ENCODE measurements around the gene IFIT1. TPM values are rescaled to one million over a fixed set of nuclear protein-coding genes. Genes with fewer than 3 reads are reported as not detected.
"Not testable (repeated sequence)": the region's sequence is repeated elsewhere in the genome, so short reads cannot be mapped to it uniquely, and the experiment has no call there.

The IFIT1 gene
- total RNA-seq, 5 donors from 2014 or later (not counting 1 experiment from before 2014, with no cell fraction given) = 1.7 to 5.5 (median 3.0) TPM

GRCh38 chr10:89347701-89348457 is 44.5 kb upstream of the IFIT1 start:
- Mint-ChIP-seq H3K9me3 (no peaks in the 10 kb centered on the region), H3K27me3 (peaks cover 0 to under 1% of the 10 kb centered on the region in 2 donors), H3K4me1 (peaks cover 5 to 29% (median 16%) of the 10 kb centered on the region in 3 donors), H3K36me3 (no peaks in the 10 kb centered on the region), H3K4me3 (no peak overlapping the region), H3K27ac (no peak overlapping the region)
- Histone ChIP-seq H3K4me3 (ENCODE audit: control insufficient read depth in 1 of 2, extremely low read depth in 1 of 2, low read length in 1 of 2) (no peak overlapping the region), H3K9me3 (no peaks in the 10 kb centered on the region), H3K4me1 (ENCODE audit: control insufficient read depth in 1 of 2, extremely low read depth in 1 of 2, insufficient read depth in 2 of 2, low read length in 2 of 2) (no peaks in the 10 kb centered on the region), H3K27ac (ENCODE audit: low read length) (no peak overlapping the region), H3K27me3 (replicated peaks in 1 of 2; ENCODE audit: control insufficient read depth in 2 of 2, extremely low read depth in 1 of 2, insufficient read depth in 2 of 2, low read length in 1 of 2) (no peaks in the 10 kb centered on the region), H3K36me3 (ENCODE audit: control insufficient read depth in 2 of 2, extremely low read depth in 1 of 2, insufficient read depth in 1 of 2, low read length in 1 of 2) (no peaks in the 10 kb centered on the region)
- WGBS (ENCODE audit: insufficient coverage) = 86% methylated on average over 2 of the region's 7 CpGs
- CTCF ChIA-PET = interaction anchor here in 1 of 2 donors (0.5 kb wide), 1 partner anchor 99 kb away, joined by 3 read pairs; no protein-coding TSS in a partner anchor
- DNase-seq (no peak), ATAC-seq (replicated peaks in 1 of 4) (no peak)
- POLR2A ChIA-PET = no interaction called here

GRCh38 chr10:89348481-89348880 is 43.9 kb upstream of the IFIT1 start:
- Histone ChIP-seq H3K4me3 (ENCODE audit: control insufficient read depth in 1 of 2, extremely low read depth in 1 of 2, low read length in 1 of 2) (no peak overlapping the region), H3K4me1 (ENCODE audit: control insufficient read depth in 1 of 2, extremely low read depth in 1 of 2, insufficient read depth in 2 of 2, low read length in 2 of 2) (no peaks in the 10 kb centered on the region), H3K9me3 (no peaks in the 10 kb centered on the region), H3K27me3 (replicated peaks in 1 of 2; ENCODE audit: control insufficient read depth in 2 of 2, extremely low read depth in 1 of 2, insufficient read depth in 2 of 2, low read length in 1 of 2) (no peaks in the 10 kb centered on the region), H3K36me3 (ENCODE audit: control insufficient read depth in 2 of 2, extremely low read depth in 1 of 2, insufficient read depth in 1 of 2, low read length in 1 of 2) (no peaks in the 10 kb centered on the region), H3K27ac (ENCODE audit: low read length) (no peak overlapping the region)
- Mint-ChIP-seq H3K36me3 (peaks cover 3% of the 10 kb centered on the region), H3K27ac (no peak overlapping the region), H3K4me3 (no peak overlapping the region), H3K27me3 (peaks cover 2 to 5% of the 10 kb centered on the region in 2 donors), H3K9me3 (no peaks in the 10 kb centered on the region), H3K4me1 (peaks cover 5 to 29% (median 16%) of the 10 kb centered on the region in 3 donors)
- CTCF ChIA-PET = interaction anchor here in 1 of 2 donors (1.4 kb wide), 1 partner anchor 21 kb away, joined by 4 read pairs; no protein-coding TSS in a partner anchor
- DNase-seq (no peak), ATAC-seq (replicated peaks in 1 of 4) (no peak)
- POLR2A ChIA-PET = no interaction called here
- WGBS (ENCODE audit: insufficient coverage) = 88% methylated on average over 3 of the region's 5 CpGs

GRCh38 chr10:89348975-89349374 is 43.4 kb upstream of the IFIT1 start:
- no peak overlapping the region for H3K27ac ChIP-seq (ENCODE audit: low read length)
- POLR2A ChIA-PET = no interaction called here

GRCh38 chr10:89350631-89351315 is 41.6 kb upstream of the IFIT1 start:
- H3K36me3 Mint-ChIP-seq; H3K36me3 ChIP-seq (ENCODE audit: control insufficient read depth in 2 of 2, extremely low read depth in 1 of 2, insufficient read depth in 1 of 2, low read length in 1 of 2); H3K4me1 ChIP-seq (ENCODE audit: control insufficient read depth in 1 of 2, extremely low read depth in 1 of 2, insufficient read depth in 2 of 2, low read length in 2 of 2); DNase-seq; H3K9me3 Mint-ChIP-seq; H3K4me3 ChIP-seq (ENCODE audit: control insufficient read depth in 1 of 2, extremely low read depth in 1 of 2, low read length in 1 of 2); ATAC-seq (replicated peaks in 1 of 4); H3K27ac ChIP-seq (ENCODE audit: low read length); H3K27me3 Mint-ChIP-seq; H3K27me3 ChIP-seq (replicated peaks in 1 of 2; ENCODE audit: control insufficient read depth in 2 of 2, extremely low read depth in 1 of 2, insufficient read depth in 2 of 2, low read length in 1 of 2); POLR2A ChIA-PET; H3K9me3 ChIP-seq; H3K4me3 Mint-ChIP-seq: not testable (repeated sequence)
- CTCF ChIA-PET = interaction anchor here in 1 of 2 donors (1.1 kb wide), 1 partner anchor 19 kb away, joined by 3 read pairs; no protein-coding TSS in a partner anchor
- 68% methylated on average over 2 of the region's 7 CpGs for WGBS (ENCODE audit: insufficient coverage)
- Mint-ChIP-seq H3K27ac (peak overlapping the region in 1 of 2 donors; percentile 24), H3K4me1 (peaks cover 5 to 29% (median 16%) of the 10 kb centered on the region in 3 donors)

More at GRCh38 chr10:89348975-89349374, 43.4 kb upstream of the IFIT1 start:
- Mint-ChIP-seq H3K27me3 (peaks cover 2 to 5% of the 10 kb centered on the region in 2 donors), H3K36me3 (peaks cover 5% of the 10 kb centered on the region), H3K4me3 (no peak overlapping the region), H3K27ac (no peak overlapping the region), H3K9me3 (no peaks in the 10 kb centered on the region), H3K4me1 (peaks cover 5 to 29% (median 16%) of the 10 kb centered on the region in 3 donors)
- no CpG with 5 or more reads among the region's 2 CpGs for WGBS (ENCODE audit: insufficient coverage)
- CTCF ChIA-PET = interaction anchor here in 1 of 2 donors (1.4 kb wide), 1 partner anchor 21 kb away, joined by 4 read pairs; no protein-coding TSS in a partner anchor
- DNase-seq (no peak), ATAC-seq (replicated peaks in 1 of 4) (no peak)
- H3K27me3 ChIP-seq (replicated peaks in 1 of 2; ENCODE audit: control insufficient read depth in 2 of 2, extremely low read depth in 1 of 2, insufficient read depth in 2 of 2, low read length in 1 of 2) = no peaks in the 10 kb centered on the region
- no peak overlapping the region for H3K4me3 ChIP-seq (ENCODE audit: control insufficient read depth in 1 of 2, extremely low read depth in 1 of 2, low read length in 1 of 2)
- H3K36me3 ChIP-seq (ENCODE audit: control insufficient read depth in 2 of 2, extremely low read depth in 1 of 2, insufficient read depth in 1 of 2, low read length in 1 of 2) = no peaks in the 10 kb centered on the region
- no peaks in the 10 kb centered on the region for H3K9me3 ChIP-seq
- no peaks in the 10 kb centered on the region for H3K4me1 ChIP-seq (ENCODE audit: control insufficient read depth in 1 of 2, extremely low read depth in 1 of 2, insufficient read depth in 2 of 2, low read length in 2 of 2)

- no peak for ATAC-seq (replicated peaks in 1 of 4)
- Histone ChIP-seq H3K36me3 (ENCODE audit: control insufficient read depth in 2 of 2, extremely low read depth in 1 of 2, insufficient read depth in 1 of 2, low read length in 1 of 2) (no peaks in the 10 kb centered on the region), H3K9me3 (no peaks in the 10 kb centered on the region), H3K27ac (ENCODE audit: low read length) (no peak overlapping the region), H3K4me1 (ENCODE audit: control insufficient read depth in 1 of 2, extremely low read depth in 1 of 2, insufficient read depth in 2 of 2, low read length in 2 of 2) (no peaks in the 10 kb centered on the region), H3K27me3 (replicated peaks in 1 of 2; ENCODE audit: control insufficient read depth in 2 of 2, extremely low read depth in 1 of 2, insufficient read depth in 2 of 2, low read length in 1 of 2) (peaks cover 0 to 2% of the 10 kb centered on the region in 2 experiments), H3K4me3 (ENCODE audit: control insufficient read depth in 1 of 2, extremely low read depth in 1 of 2, low read length in 1 of 2) (no peak overlapping the region)
- DNase-seq = no peak
- peaks cover 8% of the 10 kb centered on the region for H3K36me3 Mint-ChIP-seq
- no peak overlapping the region for H3K27ac Mint-ChIP-seq
- H3K4me3 Mint-ChIP-seq = no peak overlapping the region
- 71% methylated on average over 1 of the region's 1 CpG for WGBS (ENCODE audit: insufficient coverage)
- H3K9me3 Mint-ChIP-seq = no peaks in the 10 kb centered on the region
- H3K4me1 Mint-ChIP-seq = peaks cover 5 to 29% (median 16%) of the 10 kb centered on the region in 3 donors
- H3K27me3 Mint-ChIP-seq = peaks cover 2 to 5% of the 10 kb centered on the region in 2 donors
- CTCF ChIA-PET = interaction anchor here in 1 of 2 donors (1.1 kb wide), 1 partner anchor 18 kb away, joined by 3 read pairs; no protein-coding TSS in a partner anchor
- POLR2A ChIA-PET = no interaction called here
Observed at GRCh38 chr10:89351412-89351779, 41.0 kb upstream of the IFIT1 start.

GRCh38 chr10:89351780-89352597 is 40.4 kb upstream of the IFIT1 start:
- Mint-ChIP-seq H3K27ac (no peak overlapping the region), H3K9me3 (no peaks in the 10 kb centered on the region), H3K4me1 (peaks cover 5 to 29% (median 16%) of the 10 kb centered on the region in 3 donors), H3K27me3 (peaks cover 2 to 5% of the 10 kb centered on the region in 2 donors), H3K4me3 (no peak overlapping the region), H3K36me3 (peaks cover 8% of the 10 kb centered on the region)
- POLR2A ChIA-PET = no interaction called here
- H3K4me3 ChIP-seq (ENCODE audit: control insufficient read depth in 1 of 2, extremely low read depth in 1 of 2, low read length in 1 of 2) = no peak overlapping the region
- H3K27me3 ChIP-seq (replicated peaks in 1 of 2; ENCODE audit: control insufficient read depth in 2 of 2, extremely low read depth in 1 of 2, insufficient read depth in 2 of 2, low read length in 1 of 2) = peaks cover 0 to 2% of the 10 kb centered on the region in 2 experiments
- DNase-seq = no peak
- CTCF ChIA-PET = no interaction called here
- H3K9me3 ChIP-seq = no peaks in the 10 kb centered on the region
- no peaks in the 10 kb centered on the region for H3K36me3 ChIP-seq (ENCODE audit: control insufficient read depth in 2 of 2, extremely low read depth in 1 of 2, insufficient read depth in 1 of 2, low read length in 1 of 2)
- no peak overlapping the region for H3K27ac ChIP-seq (ENCODE audit: low read length)
- ATAC-seq (replicated peaks in 1 of 4) = no peak
- no peaks in the 10 kb centered on the region for H3K4me1 ChIP-seq (ENCODE audit: control insufficient read depth in 1 of 2, extremely low read depth in 1 of 2, insufficient read depth in 2 of 2, low read length in 2 of 2)
- WGBS (ENCODE audit: insufficient coverage) = 83% methylated on average over 8 of the region's 12 CpGs

Measured in T-cell (primary cell).